D721Med (cell line): ENCODE data around the gene DCTN2.
A peak's percentile ranks its signal among the peaks of the same experiment; 100 is the strongest.

ENCODE experiments used
- DNase-seq: peaks from one replicate; pipeline ENCODE4 v3.0.0; 2011; ENCODE audit warnings: low spot score; ENCODE audit not compliant: insufficient read length
- FAIRE-seq: peaks from 2 replicates; lab custom pipeline; 2011; peaks lifted over from hg19 to GRCh38; lab: Jason Lieb, UNC
- CTCF ChIP-seq: IDR thresholded peaks from 2 replicates; pipeline ENCODE4 v1.5.1; 2012; ENCODE audit warnings: mild to moderate bottlenecking, control low read depth; ENCODE audit not compliant: insufficient read depth; ENCODE audit errors: missing control alignments

Gene DCTN2

GRCh38 chr12:57524814-57525614 is 22.0 kb downstream of the DCTN2 start:
- no peak for TF ChIP-seq CTCF
- FAIRE-seq (no peak), DNase-seq (no peak)

- FAIRE-seq (no peak), DNase-seq (no peak)
- no peak for TF ChIP-seq CTCF
Observed at GRCh38 chr12:57523706-57524614, 23.0 kb downstream of the DCTN2 start.

- no peak for DNase-seq
- FAIRE-seq = no peak
- no peak for TF ChIP-seq CTCF
Observed at GRCh38 chr12:57522887-57523705, 23.9 kb downstream of the DCTN2 start.

GRCh38 chr12:57522011-57522886 is 24.7 kb downstream of the DCTN2 start, which contains the start of gene MBD6:
TSS of gene MBD6 (plus strand) at chr12:57522824. CDS start at chr12:57524304, 1,480 bp downstream.
- TF ChIP-seq CTCF = no peak
- FAIRE-seq (no peak), DNase-seq (peak; percentile 87)

- DNase-seq (no peak), FAIRE-seq (no peak)
Observed at GRCh38 chr12:57521525-57522010, 25.4 kb downstream of the DCTN2 start.

More at GRCh38 chr12:57521525-57522010, 25.4 kb downstream of the DCTN2 start:
- TF ChIP-seq CTCF = peak; percentile 19
